Measurements from ENCODE around the gene HIGD1A. TPM values are rescaled to one million over a fixed set of nuclear protein-coding genes. Genes with fewer than 3 reads are reported as not detected.

The HIGD1A gene
- total and polyA plus RNA-seq, 10 of the 15 experiments (the other 5 are each of a cell fraction or from before 2014, with no cell fraction given) = 73.9 to 487 (median 175) TPM

DNA sequence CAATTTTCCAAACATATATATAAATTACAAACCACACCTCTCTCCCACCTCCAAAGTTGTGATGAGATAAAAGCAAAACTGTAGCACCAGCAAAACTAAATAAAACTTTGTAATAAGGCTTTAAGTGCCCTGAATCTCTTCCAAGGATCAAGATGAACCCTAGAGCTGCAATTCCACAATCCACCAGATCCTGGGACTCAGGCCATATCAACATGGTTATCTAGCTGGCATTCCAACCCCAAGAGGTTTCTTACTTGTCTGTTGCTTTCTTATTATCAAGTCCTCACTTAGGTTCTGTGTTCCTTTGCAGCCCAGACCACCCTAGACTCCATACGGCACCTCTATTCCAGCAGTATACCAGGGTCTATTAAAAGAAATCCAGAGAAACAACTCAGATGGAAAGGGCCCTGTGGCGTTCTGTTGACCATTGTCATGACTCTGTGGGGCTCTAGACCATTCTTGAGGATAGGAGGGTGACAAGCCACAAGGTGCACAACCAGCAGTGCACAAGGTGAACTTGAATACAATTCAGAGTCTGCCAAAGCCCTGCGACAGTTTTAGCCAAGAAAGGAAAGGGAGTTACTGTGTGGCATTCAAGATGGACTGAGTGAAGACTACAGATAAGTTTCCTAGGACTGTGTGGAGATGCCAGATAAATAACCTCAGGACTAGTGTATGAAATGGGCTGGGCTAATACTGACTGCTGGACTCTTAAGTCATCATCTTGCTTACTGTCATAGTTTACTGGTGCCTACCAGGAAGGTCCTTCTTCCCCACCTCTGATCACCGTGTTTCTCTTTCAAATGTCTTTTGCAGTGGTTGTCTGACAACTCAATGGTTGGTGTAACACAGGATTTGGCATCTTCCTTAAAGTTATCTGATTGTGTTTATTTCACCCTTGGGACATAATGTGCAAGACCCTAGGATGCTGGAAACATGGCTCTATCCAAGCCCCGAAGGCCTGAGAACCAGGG is 32.1 kb upstream of the HIGD1A start:
- TF ChIP-seq HCFC1 (IDR thresholded peaks at IDR 0.05; ENCODE audit: low read length) (no peak), IKZF2 (IDR thresholded peaks at IDR 0.05) (no peak), SUZ12 (IDR thresholded peaks at IDR 0.05; ENCODE audit: unreplicated experiment) (no peak)
- TF ChIP-seq, protein P1, sequence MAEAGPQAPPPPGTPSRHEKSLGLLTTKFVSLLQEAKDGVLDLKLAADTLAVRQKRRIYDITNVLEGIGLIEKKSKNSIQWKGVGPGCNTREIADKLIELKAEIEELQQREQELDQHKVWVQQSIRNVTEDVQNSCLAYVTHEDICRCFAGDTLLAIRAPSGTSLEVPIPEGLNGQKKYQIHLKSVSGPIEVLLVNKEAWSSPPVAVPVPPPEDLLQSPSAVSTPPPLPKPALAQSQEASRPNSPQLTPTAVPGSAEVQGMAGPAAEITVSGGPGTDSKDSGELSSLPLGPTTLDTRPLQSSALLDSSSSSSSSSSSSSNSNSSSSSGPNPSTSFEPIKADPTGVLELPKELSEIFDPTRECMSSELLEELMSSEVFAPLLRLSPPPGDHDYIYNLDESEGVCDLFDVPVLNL (IDR thresholded peaks at IDR 0.05; ENCODE audit: low read depth, low read length) = no peak
- TF ChIP-seq, protein P2, sequence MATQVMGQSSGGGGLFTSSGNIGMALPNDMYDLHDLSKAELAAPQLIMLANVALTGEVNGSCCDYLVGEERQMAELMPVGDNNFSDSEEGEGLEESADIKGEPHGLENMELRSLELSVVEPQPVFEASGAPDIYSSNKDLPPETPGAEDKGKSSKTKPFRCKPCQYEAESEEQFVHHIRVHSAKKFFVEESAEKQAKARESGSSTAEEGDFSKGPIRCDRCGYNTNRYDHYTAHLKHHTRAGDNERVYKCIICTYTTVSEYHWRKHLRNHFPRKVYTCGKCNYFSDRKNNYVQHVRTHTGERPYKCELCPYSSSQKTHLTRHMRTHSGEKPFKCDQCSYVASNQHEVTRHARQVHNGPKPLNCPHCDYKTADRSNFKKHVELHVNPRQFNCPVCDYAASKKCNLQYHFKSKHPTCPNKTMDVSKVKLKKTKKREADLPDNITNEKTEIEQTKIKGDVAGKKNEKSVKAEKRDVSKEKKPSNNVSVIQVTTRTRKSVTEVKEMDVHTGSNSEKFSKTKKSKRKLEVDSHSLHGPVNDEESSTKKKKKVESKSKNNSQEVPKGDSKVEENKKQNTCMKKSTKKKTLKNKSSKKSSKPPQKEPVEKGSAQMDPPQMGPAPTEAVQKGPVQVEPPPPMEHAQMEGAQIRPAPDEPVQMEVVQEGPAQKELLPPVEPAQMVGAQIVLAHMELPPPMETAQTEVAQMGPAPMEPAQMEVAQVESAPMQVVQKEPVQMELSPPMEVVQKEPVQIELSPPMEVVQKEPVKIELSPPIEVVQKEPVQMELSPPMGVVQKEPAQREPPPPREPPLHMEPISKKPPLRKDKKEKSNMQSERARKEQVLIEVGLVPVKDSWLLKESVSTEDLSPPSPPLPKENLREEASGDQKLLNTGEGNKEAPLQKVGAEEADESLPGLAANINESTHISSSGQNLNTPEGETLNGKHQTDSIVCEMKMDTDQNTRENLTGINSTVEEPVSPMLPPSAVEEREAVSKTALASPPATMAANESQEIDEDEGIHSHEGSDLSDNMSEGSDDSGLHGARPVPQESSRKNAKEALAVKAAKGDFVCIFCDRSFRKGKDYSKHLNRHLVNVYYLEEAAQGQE (IDR thresholded peaks at IDR 0.05; ENCODE audit: low read depth, low read length) = no peak
- TF ChIP-seq, protein P3, sequence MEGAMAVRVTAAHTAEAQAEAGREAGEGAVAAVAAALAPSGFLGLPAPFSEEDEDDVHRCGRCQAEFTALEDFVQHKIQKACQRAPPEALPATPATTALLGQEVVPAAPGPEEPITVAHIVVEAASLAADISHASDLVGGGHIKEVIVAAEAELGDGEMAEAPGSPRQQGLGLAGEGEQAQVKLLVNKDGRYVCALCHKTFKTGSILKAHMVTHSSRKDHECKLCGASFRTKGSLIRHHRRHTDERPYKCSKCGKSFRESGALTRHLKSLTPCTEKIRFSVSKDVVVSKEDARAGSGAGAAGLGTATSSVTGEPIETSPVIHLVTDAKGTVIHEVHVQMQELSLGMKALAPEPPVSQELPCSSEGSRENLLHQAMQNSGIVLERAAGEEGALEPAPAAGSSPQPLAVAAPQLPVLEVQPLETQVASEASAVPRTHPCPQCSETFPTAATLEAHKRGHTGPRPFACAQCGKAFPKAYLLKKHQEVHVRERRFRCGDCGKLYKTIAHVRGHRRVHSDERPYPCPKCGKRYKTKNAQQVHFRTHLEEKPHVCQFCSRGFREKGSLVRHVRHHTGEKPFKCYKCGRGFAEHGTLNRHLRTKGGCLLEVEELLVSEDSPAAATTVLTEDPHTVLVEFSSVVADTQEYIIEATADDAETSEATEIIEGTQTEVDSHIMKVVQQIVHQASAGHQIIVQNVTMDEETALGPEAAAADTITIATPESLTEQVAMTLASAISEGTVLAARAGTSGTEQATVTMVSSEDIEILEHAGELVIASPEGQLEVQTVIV (IDR thresholded peaks at IDR 0.05; ENCODE audit: borderline replicate concordance, partially characterized antibody) = no peak
- Histone ChIP-seq H3K79me2 (ENCODE audit: control insufficient read depth, insufficient read depth, low read length) (no peaks in the 10 kb centered on the region), H3K9me3 (replicated peaks; ENCODE audit: control insufficient read depth, insufficient read depth, low read length) (no peaks in the 10 kb centered on the region), H3K4me2 (ENCODE audit: control insufficient read depth, insufficient read depth) (no peak overlapping the region), H3K27me3 (replicated peaks in 1 of 2; ENCODE audit: control insufficient read depth in 2 of 2, insufficient read depth in 2 of 2, low read length in 1 of 2) (no peaks in the 10 kb centered on the region), H3K4me3 (no peak overlapping the region), H3K4me1 (ENCODE audit: control insufficient read depth, insufficient read depth, low read length) (no peaks in the 10 kb centered on the region), H3K36me3 (ENCODE audit: control insufficient read depth in 2 of 2, insufficient read depth in 2 of 2, low read length in 1 of 2) (no peaks in the 10 kb centered on the region), H3K27ac (ENCODE audit: control insufficient read depth, insufficient read depth) (no peak overlapping the region), H4K20me1 (ENCODE audit: control insufficient read depth, insufficient read depth) (no peaks in the 10 kb centered on the region), H2AFZ (ENCODE audit: control insufficient read depth, low read depth, low read length) (no peak overlapping the region), H3K9ac (ENCODE audit: control insufficient read depth, insufficient read depth, low read length) (no peak overlapping the region)
- FAIRE-seq (no peak), DNase-seq (ENCODE audit: low read depth, low spot score) (no peak), ATAC-seq (no peak)
- POLR2A ChIA-PET = no interaction called here
- RAD21 ChIA-PET (ENCODE audit: unreplicated experiment) = no interaction called here
- SMC1A ChIA-PET (ENCODE audit: uncharacterized antibody, unreplicated experiment) = no interaction called here
- BruUV-seq (replicated peaks) = no TSS peak
- WGBS (ENCODE audit: insufficient coverage, insufficient replicate concordance, low lambda C conversion rate, missing lambda C conversion rate) = 57% methylated on average over 5 of the region's 5 CpGs
- in situ Hi-C loops (cut with MboI) = loop anchor here (5.0 kb wide), 2 partner anchors 41 to 54 kb away; partner anchors contain the start of gene CYP8B1
- intact Hi-C loops (cut with micrococcal nuclease; ENCODE audit: unreplicated experiment) = no loop called here
- CTCF ChIA-PET = no interaction called here

Data from GM12878 (cell line).